GM18511 (cell line): ENCODE results near the gene MRGPRE.

Source experiments
- ATAC-seq: cut with Tn5 transposase; IDR thresholded peaks from one replicate; pipeline ENCODE4 v1.9.1; 2021; ENCODE audit warnings: mild to moderate bottlenecking, moderate library complexity; ENCODE audit not compliant: unreplicated experiment

The MRGPRE gene

DNA sequence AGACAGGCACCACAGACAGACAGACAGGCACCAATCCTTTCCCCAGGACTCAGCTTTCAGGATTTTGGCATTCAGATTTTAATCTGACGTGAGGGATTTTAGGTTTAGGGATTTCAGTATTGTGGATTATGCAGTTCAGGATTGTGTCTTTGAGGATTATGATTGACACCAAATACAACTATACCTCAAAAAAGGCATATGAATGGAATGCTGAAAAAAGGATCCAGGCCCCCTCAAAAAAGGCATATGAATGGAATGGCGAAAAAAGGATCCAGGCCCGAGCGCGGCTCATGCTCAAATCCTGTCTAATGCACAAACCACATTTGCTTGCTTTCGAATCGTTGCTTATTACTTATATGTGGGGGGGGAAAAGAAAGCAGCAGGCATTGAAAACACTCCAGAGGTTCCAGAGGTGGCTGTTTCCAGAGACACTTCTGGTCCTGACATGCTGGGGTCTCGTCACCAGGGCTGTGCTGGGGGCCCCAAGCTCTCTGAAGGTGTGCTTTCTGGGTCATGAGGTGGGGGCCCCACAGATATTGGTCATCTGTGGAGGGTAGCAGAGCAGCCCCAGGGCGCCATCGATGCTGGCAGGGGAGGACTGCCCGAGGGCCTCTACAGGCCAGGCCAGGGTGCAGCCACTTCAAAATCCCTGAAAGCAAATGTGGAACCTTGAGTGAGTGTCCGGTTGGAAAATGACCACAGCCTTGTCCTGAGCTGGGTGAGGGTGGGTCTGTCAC is 50.3 kb downstream of the MRGPRE start:
- ATAC-seq: no peak

GRCh38 chr11:3180869-3181268 is 51.3 kb downstream of the MRGPRE start:
- no peak for ATAC-seq

GRCh38 chr11:3178349-3178748 is 53.9 kb downstream of the MRGPRE start:
- ATAC-seq: no peak

- no peak for ATAC-seq
Measured at GRCh38 chr11:3177931-3178330, 54.3 kb downstream of the MRGPRE start.
